Breast epithelium (tissue), 3 donors: ENCODE results near the gene CPEB1.

ENCODE experiments used
- POLR2A ChIP-seq: fragments of 450-650 bp; IDR thresholded peaks from one replicate; pipeline ENCODE4 v1.6.1; 2016; ENCODE audit warnings: antibody characterized with exemption, mild to moderate bottlenecking, moderate library complexity
- POLR2AphosphoS5 ChIP-seq, 3 donors: sonication (generic); formaldehyde crosslinking; IDR thresholded peaks; one replicate each; pipeline ENCODE4 v1.6.1; 2017; ENCODE audit warnings: antibody characterized with exemption in 3 of 3
- TF ChIP-seq, protein P1 (sequence below), 3 donors: fragments of 450-650 bp; IDR thresholded peaks; one replicate each; pipeline ENCODE4 v1.5.1; 2016 to 2017; ENCODE audit warnings: antibody characterized with exemption in 3 of 3, mild to moderate bottlenecking in 3 of 3, moderate library complexity in 3 of 3

DNA sequence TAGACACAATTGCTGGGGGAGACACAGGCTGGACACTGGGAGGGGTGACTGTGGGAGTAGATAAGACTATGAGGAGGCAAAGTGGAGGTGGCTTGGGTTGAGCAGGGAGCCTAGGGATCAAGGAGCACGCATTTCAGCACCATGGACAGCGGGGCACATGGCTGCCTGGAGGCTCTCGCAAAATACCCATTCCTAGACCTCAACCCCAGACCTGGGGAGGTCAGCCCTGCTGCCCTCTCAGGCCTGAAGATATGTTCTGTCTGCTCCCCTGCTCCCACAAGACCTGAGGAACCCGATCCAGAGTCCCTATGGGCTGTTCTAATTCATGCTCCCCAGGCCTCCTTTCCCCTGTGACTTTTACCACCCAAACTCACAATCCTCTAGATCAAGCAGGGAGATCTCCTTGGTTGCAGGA, 16.0 kb upstream of the CPEB1 start:
- TF ChIP-seq, protein P1, sequence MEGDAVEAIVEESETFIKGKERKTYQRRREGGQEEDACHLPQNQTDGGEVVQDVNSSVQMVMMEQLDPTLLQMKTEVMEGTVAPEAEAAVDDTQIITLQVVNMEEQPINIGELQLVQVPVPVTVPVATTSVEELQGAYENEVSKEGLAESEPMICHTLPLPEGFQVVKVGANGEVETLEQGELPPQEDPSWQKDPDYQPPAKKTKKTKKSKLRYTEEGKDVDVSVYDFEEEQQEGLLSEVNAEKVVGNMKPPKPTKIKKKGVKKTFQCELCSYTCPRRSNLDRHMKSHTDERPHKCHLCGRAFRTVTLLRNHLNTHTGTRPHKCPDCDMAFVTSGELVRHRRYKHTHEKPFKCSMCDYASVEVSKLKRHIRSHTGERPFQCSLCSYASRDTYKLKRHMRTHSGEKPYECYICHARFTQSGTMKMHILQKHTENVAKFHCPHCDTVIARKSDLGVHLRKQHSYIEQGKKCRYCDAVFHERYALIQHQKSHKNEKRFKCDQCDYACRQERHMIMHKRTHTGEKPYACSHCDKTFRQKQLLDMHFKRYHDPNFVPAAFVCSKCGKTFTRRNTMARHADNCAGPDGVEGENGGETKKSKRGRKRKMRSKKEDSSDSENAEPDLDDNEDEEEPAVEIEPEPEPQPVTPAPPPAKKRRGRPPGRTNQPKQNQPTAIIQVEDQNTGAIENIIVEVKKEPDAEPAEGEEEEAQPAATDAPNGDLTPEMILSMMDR (IDR thresholded peaks at IDR 0.05), result no peak
- TF ChIP-seq POLR2A (no peak), POLR2AphosphoS5 (IDR thresholded peaks at IDR 0.05) (no peak)
